HG02759 (cell line): ENCODE results near the gene DNAJC8.
A peak's percentile ranks its signal among the peaks of the same experiment; 100 is the strongest.

ENCODE experiments used
- ATAC-seq: cut with Tn5 transposase; IDR thresholded peaks from one replicate; pipeline ENCODE4 v1.9.1; 2021; ENCODE audit warnings: mild to moderate bottlenecking, moderate library complexity; ENCODE audit not compliant: unreplicated experiment

Gene DNAJC8

DNA sequence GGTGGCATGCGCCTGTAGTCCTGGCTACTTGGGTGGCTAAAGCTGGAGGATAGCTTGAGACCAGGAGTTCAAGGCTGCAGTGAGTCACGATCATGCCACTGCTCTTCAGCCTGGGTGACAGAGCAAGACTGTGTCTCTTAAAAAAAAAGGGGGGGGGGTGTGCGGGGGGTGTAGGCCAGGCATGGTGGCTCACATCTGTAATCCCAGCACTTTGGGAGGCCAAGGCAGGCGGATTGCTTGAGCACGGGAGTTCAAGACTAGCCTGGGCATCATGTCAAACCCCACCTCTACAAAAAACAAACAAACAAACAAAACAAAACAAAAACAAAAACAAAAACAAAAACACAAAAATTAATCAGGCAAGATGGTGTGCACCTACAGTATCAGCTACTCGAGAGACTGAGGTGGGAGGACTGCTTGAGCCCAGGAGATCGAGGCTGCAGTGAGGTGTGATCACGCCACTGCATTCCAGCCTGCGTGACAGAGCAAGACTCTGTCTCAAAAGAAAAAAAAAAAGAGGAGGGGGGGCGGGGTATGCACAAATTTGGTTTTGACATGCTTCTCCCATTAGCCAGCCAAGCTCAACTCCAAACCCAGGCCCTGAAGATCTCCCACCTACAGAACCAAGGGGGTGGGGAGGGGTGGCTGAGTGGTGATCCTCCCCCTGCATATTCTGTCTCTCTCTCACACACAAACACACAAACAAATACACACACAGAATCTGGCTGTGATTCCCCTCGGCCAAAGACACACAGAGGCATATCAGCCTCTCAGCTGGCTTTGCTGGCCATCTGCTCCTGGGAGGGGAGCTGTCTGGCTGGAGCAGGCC, 59.5 kb downstream of the DNAJC8 start:
- ATAC-seq: no peak

DNA sequence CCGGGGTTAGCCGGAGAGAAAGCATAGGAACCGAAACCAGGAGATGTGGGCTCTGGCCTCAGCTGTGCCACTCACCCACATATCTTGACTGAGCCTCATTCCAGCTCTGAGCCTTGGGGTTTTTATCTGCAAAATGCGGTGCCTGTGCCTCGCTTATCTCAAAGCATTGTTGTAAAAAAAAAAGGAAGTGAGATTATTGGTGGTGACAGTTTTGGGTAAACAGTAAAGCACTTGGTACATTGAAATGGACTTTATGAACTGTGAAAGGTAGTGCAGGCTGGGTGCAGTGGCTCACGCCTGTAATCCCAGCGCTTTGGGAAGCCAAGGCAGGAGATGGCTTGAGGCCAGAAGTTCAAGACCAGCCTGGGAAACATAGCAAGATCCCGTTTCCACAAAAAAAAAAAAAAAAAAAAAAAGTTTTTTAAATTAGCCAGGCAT, 60.1 kb downstream of the DNAJC8 start:
- peak; percentile 60 for ATAC-seq

DNA sequence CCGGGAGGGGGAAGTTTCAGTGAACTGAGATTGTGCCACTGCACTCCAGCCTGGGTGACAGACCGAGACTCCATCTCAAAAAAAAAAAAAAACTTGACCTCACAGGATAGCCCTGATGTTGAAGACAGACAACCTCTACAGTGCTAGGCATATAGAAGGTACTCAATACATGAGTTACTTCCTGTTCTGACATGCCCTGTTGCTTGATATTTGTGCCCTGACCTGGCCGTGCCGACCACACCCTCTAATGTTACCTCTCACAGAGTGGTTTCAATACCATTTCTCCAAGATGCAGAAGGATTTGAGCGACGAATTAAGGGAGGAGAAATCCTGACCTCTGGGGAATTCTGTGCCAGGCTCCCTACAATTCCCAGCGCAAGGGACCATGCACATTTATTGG, 61.6 kb downstream of the DNAJC8 start:
- no peak for ATAC-seq

DNA sequence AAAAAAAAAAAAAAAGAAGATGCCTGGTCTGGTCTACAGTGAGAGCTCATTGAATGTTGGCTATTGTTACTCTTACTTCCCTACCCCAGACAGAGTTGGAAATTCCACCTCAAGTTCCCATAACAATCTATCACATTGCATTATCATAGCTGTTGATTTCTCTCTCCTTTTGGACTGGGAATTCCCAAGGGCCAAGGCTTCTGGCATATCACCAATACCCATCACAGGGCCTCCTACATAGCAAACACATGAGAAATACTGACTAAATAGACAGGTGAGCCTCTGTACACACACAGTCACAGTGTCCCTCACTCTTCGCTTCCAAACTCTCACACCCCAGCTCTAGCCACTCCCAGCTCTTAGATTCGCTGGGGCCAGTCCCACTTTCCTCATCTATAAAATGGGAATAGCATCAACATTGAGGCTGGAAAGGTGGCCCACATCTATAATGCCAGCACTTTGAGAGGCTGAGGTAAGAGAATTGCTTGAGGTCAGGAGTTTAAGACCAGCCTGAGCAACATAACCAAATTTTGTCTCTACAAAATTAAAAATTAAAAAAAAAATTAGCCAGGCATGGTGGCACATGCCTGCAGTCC, 62.7 kb downstream of the DNAJC8 start:
- no peak for ATAC-seq

DNA sequence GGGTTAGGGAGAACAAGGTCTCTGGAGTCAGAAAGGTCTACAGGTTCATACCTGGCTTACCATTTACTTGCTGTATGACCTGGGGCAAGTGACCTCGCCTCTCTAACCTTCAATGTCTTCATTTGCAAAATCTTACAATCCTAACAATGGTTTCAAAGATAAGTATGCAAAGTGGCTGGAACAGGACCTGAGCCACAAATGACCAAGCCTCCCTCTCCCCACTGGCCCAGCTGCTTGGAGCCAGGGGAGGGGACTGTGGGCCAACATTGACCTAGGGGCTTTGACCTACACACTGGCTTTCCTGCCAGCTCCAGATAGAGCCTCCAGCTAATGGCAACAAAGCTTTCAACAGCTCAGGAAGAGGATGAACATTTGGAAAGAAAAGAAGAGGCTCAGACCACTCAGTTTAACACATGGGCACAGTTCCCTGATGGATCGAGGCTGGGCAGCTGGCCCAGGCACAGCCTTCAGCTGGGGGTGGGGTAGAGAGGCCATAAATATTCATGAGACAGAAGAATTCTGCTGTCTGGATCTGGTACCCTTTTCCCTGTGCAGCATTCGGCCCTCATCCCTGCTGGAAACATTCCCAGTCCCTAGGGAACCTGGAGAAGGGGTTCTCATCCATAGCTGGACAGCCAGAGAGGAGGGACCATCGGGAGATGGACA, 69.2 kb downstream of the DNAJC8 start:
- ATAC-seq: no peak

DNA sequence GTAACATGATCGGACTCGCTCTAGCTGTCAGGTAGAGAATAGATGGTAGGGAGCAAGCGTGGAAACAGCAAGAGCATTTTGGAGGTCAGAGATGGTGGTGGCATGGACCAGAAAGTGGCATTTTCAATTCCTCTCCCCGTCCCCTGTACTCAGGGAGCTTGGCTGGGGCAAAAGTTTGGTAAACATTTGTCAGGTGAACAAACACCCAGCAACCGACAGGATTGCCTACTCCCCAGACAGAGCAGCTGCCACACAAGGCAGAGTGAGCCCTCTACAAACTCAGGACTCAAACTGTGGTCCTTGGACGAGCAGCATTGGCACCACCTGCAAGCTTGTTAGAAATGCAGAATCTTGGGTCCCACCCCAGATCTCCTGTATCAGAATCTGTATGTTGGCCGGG, 70.7 kb downstream of the DNAJC8 start:
- ATAC-seq: no peak

DNA sequence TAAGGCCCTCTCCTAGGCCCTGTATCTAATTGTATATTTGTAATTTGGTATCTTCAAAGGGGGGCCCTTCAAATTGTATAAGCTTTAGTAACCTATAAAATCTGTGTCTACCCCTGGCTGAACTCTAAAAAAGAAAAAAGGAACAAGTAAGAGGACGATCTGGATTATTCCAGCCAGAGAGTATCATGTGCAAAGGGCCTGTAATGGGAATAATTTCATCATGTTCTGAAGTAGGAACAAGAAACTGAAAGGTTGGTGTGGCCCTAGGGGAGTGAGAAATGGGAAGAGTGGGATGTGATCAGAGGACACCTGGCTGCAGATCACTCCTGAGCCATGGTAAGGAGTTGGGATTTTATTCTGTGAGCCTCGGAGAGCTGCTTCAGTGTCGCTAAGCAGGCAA, 71.1 kb downstream of the DNAJC8 start:
- ATAC-seq: no peak

DNA sequence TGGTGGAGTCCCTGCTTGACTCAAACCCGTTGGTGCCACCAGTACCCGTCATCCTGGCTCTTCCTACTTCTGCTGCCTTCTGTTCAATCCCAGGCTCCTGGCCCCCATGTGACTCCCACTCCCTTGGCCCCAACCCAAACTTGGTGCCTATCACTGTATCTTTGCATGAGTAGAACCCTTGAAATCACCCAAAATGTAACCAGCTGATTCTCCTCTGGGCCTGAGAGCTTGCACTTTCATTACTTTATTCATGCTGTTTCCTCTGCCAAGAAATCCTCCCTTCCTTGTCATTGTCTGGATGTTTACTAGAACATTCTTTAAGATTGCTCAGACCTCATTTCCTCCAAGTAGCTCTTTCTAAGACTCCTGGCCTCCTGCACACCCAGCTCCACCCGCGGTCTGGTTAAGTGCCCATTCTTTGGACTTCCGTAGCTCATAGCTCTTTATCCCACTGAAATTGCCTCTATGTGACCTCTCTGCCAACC, 72.0 kb downstream of the DNAJC8 start:
- ATAC-seq: no peak

DNA sequence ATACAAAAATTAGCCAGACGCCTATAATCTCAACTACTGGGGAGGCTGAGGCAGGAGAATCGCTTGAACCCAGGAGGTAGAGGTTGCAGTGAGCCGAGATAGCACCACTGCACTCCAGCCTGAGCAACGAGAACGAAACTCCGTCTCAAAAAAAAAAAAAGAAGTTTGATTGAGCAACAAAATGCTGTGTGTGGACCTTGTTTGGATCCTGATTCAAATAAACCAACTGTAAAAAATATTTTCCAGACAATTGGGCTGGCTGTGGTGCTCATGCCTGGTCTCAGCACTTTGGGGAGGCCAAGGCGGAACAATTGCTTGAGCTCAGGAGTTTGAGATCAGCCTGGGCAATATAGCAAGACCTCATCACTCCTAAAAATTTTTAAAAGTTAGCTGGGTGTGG, 73.1 kb downstream of the DNAJC8 start:
- no peak for ATAC-seq

DNA sequence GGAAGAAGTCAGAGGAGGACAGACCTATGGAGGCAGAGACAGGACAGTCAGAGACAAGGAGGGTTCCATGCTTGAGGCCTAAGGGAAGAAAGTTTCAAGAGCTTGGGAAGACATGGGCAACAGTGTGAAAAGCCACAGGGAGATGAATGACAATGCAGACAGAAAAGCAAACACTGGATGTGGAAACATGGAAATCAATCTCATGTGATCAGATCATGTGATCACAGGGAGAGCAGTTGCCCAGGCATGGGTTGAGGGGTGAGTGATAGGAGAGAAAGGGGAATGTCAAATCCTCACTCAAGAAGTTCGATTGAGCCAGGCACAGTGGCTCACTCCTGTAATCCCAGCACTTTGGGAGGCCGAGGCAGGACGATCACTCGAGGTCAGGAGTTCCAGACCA, 73.6 kb downstream of the DNAJC8 start:
- no peak for ATAC-seq

DNA sequence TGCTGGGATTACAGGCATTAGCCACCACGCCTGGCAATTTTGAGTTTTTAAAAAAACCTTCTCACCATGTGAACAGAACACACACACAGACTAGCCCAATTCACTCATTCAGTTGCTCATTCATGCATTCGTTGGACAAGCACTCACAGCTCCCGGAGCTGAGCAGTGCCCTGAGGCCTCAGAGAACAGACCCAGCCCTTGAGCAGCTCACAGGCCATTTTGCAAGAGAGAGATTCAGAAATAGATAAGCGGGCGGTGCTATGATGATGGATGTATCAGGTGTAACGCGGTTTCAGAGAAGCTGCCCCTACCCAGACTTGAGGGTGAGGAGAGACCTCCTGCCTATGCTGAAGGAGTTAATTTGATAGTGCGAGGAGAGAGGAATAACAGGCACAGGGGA, 74.9 kb downstream of the DNAJC8 start:
- ATAC-seq: no peak

DNA sequence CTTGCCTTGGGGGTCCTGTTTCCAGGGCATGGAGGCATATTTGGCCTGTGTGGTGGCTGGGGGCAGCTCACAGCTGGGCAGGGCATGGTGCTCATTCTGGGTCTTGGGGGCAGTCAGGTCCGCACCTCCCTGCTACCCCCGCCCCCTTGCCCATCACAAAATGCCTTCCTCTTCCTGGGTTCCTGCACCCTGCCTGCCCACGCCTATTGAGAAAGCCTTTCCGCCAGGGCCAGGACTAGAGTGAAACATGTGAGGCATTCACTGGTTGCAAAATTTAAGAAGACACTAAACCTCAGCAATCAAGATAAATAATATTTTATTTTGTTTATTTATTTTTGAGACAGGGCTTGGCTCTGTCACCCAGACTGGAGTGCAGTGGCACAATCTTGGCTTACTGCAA, 76.0 kb downstream of the DNAJC8 start:
- no peak for ATAC-seq

DNA sequence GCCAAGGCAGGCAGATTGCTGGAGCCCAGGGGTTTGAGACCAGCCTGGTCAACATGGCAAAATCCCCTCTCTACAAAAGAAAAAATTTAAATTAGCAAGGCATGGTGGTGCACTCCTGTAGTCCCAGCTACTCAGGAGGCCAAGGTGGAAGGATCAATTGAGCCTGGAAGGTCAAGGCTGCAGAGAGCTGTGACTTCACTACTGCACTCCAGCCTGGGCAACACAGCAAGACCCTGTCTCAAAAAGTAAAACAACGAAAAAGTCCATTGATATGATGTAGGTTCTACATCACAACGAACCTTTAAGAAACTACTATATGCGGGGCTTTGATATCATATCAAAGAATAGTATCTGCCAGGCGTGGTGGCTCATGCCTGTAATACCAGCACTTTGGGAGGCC, 77.2 kb downstream of the DNAJC8 start:
- no peak for ATAC-seq

DNA sequence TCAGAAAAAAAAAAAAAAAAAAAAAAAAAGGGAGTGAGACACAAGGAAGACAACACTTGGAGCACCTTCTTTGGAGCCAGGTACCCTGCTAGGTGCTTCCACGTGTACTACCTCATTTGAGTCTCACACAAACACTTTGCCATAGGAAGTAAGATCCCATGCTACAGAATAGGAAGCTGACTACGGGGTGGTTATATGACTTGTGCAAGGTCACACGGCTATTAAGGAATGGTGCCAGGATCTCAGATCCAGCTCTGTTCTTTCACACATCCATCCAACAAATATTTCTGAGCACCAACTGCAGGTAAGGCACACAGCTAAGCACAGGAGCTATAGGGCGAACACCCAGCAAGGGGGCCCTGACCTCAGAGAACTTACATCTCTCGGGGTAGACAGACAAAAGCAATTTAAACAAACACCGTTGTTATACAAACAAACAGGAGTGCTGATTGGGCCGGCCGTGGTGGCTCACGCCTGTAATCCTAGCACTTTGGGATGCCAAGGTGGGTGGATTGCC, 78.7 kb downstream of the DNAJC8 start:
- ATAC-seq: no peak
